HG03442 (cell line): Measurements from ENCODE around the gene GSN.

ENCODE experiments used
- ATAC-seq: cut with Tn5 transposase; IDR thresholded peaks from one replicate; pipeline ENCODE4 v1.9.1; 2021; ENCODE audit warnings: mild to moderate bottlenecking, moderate library complexity; ENCODE audit not compliant: unreplicated experiment

Gene GSN

GRCh38 chr9:121322037-121322736 is 54.2 kb downstream of the GSN start:
- ATAC-seq = no peak

GRCh38 chr9:121322737-121323448 is 54.9 kb downstream of the GSN start:
- no peak for ATAC-seq

GRCh38 chr9:121323449-121324151 is 55.6 kb downstream of the GSN start:
- ATAC-seq = no peak

- ATAC-seq = no peak
Observed at GRCh38 chr9:121324316-121324715, 56.4 kb downstream of the GSN start.

- no peak for ATAC-seq
Observed at GRCh38 chr9:121324755-121325154, 56.8 kb downstream of the GSN start.

GRCh38 chr9:121325387-121325786 is 57.4 kb downstream of the GSN start:
- ATAC-seq = no peak

GRCh38 chr9:121326130-121326838 is 58.3 kb downstream of the GSN start:
- ATAC-seq = no peak

GRCh38 chr9:121326901-121327613 is 59.1 kb downstream of the GSN start:
- no peak for ATAC-seq

- ATAC-seq = no peak
Observed at GRCh38 chr9:121328476-121328875, 60.5 kb downstream of the GSN start.

GRCh38 chr9:121328876-121329681 is 61.1 kb downstream of the GSN start:
- no peak for ATAC-seq

GRCh38 chr9:121331549-121331948 is 63.6 kb downstream of the GSN start:
- no peak for ATAC-seq

GRCh38 chr9:121331992-121332685 is 64.2 kb downstream of the GSN start:
- no peak for ATAC-seq

GRCh38 chr9:121333950-121334773 is 66.2 kb downstream of the GSN start:
- no peak for ATAC-seq

- ATAC-seq = no peak
Observed at GRCh38 chr9:121336665-121337064, 68.7 kb downstream of the GSN start.

GRCh38 chr9:121339437-121339836 is 71.5 kb downstream of the GSN start:
- ATAC-seq = no peak

- ATAC-seq = peak; percentile 97
Observed at GRCh38 chr9:121340676-121341392, 72.9 kb downstream of the GSN start.

- ATAC-seq = no peak
Observed at GRCh38 chr9:121344184-121344583, 76.2 kb downstream of the GSN start.

- ATAC-seq = no peak
Observed at GRCh38 chr9:121345070-121345469, 77.1 kb downstream of the GSN start.
